DMS79 treated with DMSO at 0.1 percent for 48 hours (cell line): ENCODE measurements around the gene CRABP1.

Experiments used
- DNase-seq: peaks from one replicate; lab custom pipeline; 2025; lab: John Stamatoyannopoulos, UW

CRABP1 gene

GRCh38 chr15:78347586-78348543 is 7.7 kb downstream of the CRABP1 start:
- no peak for DNase-seq

GRCh38 chr15:78350058-78350457 is 9.9 kb downstream of the CRABP1 start:
- DNase-seq: no peak

DNA sequence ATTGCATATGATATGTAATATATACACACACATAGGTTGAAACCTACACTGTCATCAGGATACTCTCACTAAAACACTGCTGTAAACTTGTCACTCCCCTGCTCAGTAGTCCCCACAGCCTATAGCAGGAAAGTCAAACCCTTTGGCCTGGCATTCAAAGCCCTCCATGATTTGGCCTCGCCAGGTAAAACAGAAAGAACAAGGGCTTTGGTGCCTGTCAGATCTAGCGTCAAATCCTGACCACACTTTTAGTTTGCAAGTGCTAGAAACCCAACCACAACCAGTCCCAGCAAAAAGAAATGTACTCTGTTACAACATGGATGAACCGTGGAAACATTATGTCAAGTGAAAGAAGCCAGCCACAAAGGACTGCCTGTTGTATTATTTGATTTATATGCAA is 11.4 kb downstream of the CRABP1 start:
- no peak for DNase-seq

DNA sequence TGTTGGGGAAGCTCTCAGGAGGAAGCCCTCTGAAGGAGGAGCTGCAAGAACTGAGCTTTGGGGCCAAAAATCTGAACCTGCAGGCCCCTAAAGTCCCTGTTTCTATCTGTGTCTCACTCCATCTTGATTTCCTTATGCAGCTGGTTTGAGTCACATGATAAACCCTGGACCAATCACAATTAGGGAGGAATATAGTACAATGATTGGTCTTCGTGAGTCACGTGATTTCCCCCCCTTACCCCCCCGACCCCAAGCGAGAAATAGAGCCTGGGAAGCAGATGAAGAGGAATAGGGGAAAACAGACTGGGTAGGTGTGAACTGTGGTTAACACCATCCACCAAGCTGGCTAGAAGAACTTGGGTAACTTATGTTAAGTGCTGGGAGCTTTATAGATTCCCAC is 12.9 kb downstream of the CRABP1 start:
- no peak for DNase-seq

DNA sequence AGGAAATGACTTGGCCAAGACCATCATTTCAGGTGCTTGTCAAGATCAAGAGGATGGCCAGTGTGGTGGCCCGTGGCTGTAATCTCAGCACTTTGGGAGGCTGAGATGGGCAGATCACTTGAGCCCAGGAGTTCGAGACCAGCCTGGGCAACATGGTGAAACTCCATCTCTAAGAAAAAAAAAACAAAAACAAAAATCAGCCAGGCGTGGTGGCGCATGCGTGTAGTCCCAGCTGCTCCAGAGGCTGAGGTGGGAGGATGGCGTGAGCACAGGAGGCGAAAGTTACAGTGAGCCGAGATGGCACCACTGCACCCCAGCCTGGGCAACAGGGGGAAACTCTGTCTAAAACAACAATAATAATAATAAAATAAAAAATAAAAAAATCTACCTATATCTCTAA is 15.0 kb downstream of the CRABP1 start:
- DNase-seq: no peak

DNA sequence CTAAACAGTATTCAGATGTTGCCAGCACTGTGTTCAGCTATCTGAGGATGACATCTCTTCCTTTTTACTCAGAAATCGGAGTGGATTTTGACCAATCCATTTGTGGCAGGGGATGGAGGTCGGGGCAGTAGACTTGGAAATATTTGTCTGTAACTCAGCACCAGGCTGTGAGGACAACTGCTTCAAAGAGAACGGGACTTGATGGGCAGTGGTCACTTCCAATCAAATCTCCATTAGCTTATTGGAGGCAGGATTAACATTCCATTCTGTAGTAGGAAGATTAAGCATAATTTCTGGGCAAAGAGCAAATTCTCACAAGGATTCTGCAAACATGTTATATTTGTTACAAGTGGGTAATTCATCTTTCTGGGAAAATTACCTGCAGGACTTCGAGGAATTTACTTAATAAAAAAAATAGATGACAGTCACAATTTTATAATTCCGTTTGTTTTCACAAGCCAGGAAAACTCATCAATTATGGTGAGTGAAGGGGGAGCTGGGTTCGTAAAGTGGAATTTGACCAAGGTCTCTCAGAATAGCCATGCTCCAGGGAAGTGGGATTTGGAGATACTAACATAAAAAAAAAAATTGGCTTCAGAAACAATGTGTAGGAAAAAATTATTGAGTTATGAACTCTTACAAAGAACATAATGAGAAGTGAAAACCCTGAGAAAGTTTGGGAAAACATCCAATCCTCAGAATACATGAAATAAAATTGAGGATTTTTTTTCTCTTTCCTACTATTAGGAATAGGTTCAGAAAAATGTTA is 18.1 kb downstream of the CRABP1 start:
- no peak for DNase-seq

DNA sequence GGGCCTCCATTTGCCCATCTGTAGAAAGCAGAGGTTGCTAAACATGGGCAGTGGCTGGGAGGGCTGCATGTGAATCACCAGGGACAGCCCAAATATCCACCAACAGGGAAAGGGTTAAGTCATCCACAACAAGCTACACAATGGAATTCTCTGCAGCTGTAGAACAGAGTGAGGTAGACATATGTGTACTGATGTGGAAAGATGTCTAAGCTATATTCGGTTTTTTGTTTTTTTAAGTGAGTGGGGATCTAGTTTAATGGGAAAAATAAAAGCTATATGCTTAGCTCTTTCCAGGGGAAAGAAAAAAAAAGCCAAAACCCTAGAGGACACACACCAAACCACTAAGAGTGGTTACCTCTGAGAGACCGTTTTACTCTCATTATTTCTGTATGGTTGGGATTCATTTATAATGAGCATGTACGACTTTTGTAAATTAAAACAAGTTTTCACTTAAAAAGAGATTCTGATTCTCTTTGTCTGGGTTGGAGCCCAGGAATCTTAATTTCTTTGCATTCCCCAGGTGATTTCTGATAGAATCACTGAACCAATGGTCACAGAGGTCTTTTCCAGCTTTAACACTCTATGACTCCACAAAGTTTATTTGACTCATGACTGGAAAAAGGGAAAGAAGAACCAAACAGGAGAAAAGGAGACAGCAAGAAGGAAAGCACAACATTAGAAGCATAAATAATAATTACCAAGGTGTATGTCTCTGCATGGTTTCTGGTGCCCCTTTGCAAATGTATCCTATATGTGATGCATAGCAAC is 19.1 kb downstream of the CRABP1 start:
- DNase-seq: no peak

DNA sequence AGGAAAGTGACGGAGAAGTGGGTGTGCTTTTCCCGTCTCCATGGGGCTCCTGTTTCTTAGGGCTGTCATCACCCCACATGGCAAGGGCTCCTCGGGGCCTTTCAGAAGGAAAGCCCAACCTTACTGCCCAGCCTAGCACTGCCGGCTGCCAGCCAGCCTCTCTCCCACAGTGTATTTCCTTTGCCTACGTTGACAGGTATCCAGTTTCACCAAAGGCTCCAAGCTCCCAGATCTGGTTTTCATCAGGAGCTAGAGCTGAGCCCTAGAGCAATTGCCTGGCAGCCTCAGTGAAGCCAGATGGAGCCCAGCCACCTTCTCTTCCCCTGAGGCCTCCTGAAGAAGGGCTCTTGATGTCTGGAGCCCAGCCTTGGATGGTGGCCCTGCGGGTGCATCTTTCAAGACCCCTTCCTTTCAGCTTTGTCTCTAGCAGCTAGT is 20.2 kb downstream of the CRABP1 start:
- no peak for DNase-seq

GRCh38 chr15:78360958-78361718 is 21.0 kb downstream of the CRABP1 start:
- DNase-seq: no peak

- DNase-seq: no peak
Measured at GRCh38 chr15:78361771-78362506, 21.8 kb downstream of the CRABP1 start.

- DNase-seq: no peak
Measured at GRCh38 chr15:78362716-78363380, 22.7 kb downstream of the CRABP1 start.

DNA sequence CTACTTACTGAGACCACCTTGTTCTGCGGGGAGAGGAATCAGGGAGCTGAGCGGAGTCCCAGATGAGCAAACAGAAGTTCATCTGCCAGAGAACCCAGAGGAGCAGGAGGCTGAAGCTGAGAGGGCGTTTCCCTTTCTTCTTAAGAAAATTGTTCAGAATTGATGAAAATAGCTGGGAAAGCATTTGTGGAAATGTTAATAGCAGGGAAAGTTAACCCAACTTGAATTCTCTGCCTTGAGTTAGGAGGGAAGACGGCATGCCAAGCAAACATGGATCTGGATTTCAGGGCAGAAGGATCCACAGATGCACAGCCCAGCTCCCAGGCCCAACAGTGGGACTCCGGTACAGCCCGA is 23.2 kb downstream of the CRABP1 start:
- no peak for DNase-seq

- no peak for DNase-seq
Measured at GRCh38 chr15:78364233-78364632, 24.1 kb downstream of the CRABP1 start.

DNA sequence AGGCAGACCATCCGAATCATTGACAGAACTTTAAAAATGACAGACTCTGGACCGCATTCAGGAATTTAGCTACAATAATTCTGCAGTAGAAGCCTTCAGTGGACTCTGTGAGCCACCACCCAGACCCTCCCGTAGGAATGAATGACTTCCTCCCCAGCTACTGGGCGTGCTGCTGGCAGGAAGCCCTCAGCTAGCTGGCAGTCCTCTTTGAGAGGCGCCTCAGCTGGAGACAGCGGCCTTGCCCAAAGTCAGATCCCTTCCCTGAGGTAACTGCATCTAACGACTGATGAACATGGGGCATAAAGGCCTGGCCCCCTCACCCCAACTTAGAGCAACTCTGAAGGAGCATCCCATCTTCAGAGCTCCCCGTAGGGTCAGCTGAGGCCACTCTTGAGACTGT is 25.8 kb downstream of the CRABP1 start:
- DNase-seq: no peak

GRCh38 chr15:78366342-78366741 is 26.2 kb downstream of the CRABP1 start:
- no peak for DNase-seq

GRCh38 chr15:78368651-78369050 is 28.5 kb downstream of the CRABP1 start:
- DNase-seq: no peak

GRCh38 chr15:78369161-78369560 is 29.0 kb downstream of the CRABP1 start:
- no peak for DNase-seq

- no peak for DNase-seq
Measured at GRCh38 chr15:78370013-78370412, 29.9 kb downstream of the CRABP1 start.

GRCh38 chr15:78372880-78373279 is 32.7 kb downstream of the CRABP1 start:
- DNase-seq: no peak
